ENCODE data around the gene PTPRU.

The PTPRU gene

GRCh38 chr1:29322861-29323585, 86.7 kb downstream of the PTPRU start:
- no peak for DNase-seq (ENCODE audit: low spot score)
- TF ChIP-seq CTCF (IDR thresholded peaks at IDR 0.05; ENCODE audit: borderline replicate concordance, control extremely low read depth, extremely low read depth, insufficient read depth, missing control alignments) = no peak
- in situ Hi-C loops (cut with MboI; ENCODE audit: low sequenced_read_pairs, unreplicated experiment) = no loop called here

DNA sequence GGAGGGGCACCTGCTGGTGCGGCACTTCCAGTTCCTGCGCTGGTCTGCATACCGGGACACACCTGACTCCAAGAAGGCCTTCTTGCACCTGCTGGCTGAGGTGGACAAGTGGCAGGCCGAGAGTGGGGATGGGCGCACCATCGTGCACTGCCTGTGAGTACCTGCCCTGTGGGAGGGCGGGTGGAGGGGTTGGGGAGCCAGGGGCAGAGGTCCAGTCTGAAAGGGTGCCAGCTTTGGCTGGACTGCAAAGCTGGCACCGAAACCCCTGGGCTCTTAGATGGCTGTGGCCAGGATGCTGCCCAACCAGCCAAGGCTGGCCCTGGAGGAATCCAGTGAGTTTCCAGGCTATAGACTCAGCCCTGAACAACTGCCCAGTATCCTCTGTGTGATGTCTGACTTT, 87.3 kb downstream of the PTPRU start:
- in situ Hi-C loops (cut with MboI; ENCODE audit: low sequenced_read_pairs, unreplicated experiment) = no loop called here
- no peak for DNase-seq (ENCODE audit: low spot score)
- TF ChIP-seq CTCF (IDR thresholded peaks at IDR 0.05; ENCODE audit: borderline replicate concordance, control extremely low read depth, extremely low read depth, insufficient read depth, missing control alignments) = no peak

DNA sequence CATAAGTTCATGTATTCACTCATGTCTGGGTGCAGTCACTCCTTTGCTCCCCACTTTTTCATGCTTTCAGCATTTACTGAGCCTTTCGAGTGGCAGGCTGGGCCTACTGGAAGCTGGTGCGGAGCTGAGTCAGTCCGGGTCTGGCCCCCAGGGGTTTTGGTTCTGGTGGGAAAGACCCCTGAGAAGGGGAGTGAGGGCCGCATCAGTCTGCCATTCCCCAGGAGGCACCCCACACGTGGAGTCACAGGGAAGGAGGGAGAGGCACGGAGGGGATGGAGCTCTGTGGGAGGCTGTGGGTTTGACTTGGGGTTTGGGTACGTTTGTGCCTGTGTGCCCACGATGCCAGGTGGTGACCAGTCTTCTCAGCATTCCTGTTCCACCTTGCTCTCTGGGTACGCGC, 87.9 kb downstream of the PTPRU start:
- TF ChIP-seq CTCF (IDR thresholded peaks at IDR 0.05; ENCODE audit: borderline replicate concordance, control extremely low read depth, extremely low read depth, insufficient read depth, missing control alignments) = no peak
- in situ Hi-C loops (cut with MboI; ENCODE audit: low sequenced_read_pairs, unreplicated experiment) = no loop called here
- DNase-seq (ENCODE audit: low spot score) = no peak

DNA sequence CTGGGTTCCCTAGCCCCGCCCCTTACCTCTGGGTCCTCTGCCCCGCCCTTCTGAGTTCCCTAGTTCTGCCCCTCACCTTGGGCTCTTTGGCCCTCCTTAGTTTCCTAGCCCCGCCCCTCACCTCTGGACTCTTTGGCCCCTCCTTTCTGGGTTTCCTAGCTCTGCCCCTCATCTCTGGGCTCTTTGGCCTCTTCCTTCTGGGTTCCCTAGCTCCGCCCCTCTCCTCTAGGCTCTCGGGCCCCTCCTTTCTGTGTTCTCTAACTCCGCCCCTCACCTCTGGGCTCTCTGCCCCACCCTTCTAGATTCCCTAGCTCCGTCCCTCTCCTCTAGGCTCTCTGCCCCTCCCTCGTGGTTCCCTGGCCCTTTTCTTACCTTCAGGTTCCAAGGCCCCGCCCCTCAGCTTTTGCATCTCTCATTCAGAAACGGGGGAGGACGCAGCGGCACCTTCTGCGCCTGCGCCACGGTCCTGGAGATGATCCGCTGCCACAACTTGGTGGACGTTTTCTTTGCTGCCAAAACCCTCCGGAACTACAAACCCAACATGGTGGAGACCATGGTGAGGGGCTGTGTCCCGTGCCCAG, 88.5 kb downstream of the PTPRU start:
- no peak for TF ChIP-seq CTCF (IDR thresholded peaks at IDR 0.05; ENCODE audit: borderline replicate concordance, control extremely low read depth, extremely low read depth, insufficient read depth, missing control alignments)
- DNase-seq (ENCODE audit: low spot score) = no peak
- in situ Hi-C loops (cut with MboI; ENCODE audit: low sequenced_read_pairs, unreplicated experiment) = no loop called here

- no peak for TF ChIP-seq CTCF (IDR thresholded peaks at IDR 0.05; ENCODE audit: borderline replicate concordance, control extremely low read depth, extremely low read depth, insufficient read depth, missing control alignments)
- in situ Hi-C loops (cut with MboI; ENCODE audit: low sequenced_read_pairs, unreplicated experiment) = no loop called here
- DNase-seq (ENCODE audit: low spot score) = no peak
These were observed 89.4 kb downstream of the PTPRU start for GRCh38 chr1:29325675-29326074.

GRCh38 chr1:29326123-29326522, 89.8 kb downstream of the PTPRU start:
- no peak for TF ChIP-seq CTCF (IDR thresholded peaks at IDR 0.05; ENCODE audit: borderline replicate concordance, control extremely low read depth, extremely low read depth, insufficient read depth, missing control alignments)
- no peak for DNase-seq (ENCODE audit: low spot score)
- in situ Hi-C loops (cut with MboI; ENCODE audit: low sequenced_read_pairs, unreplicated experiment) = no loop called here
